HG03575 (cell line): ENCODE data around the gene ARHGEF25.
"Not testable (repeated sequence)": the region's sequence is repeated elsewhere in the genome, so short reads cannot be mapped to it uniquely, and the experiment has no call there.

Experiments used
- ATAC-seq: cut with Tn5 transposase; IDR thresholded peaks from one replicate; pipeline ENCODE4 v1.9.1; 2021; ENCODE audit not compliant: unreplicated experiment, insufficient number of reproducible peaks, low FRiP score; ENCODE audit errors: extremely low read depth

ARHGEF25 gene

GRCh38 chr12:57658890-57659289 is 47.7 kb downstream of the ARHGEF25 start:
- ATAC-seq: no peak

GRCh38 chr12:57661376-57661775 is 50.1 kb downstream of the ARHGEF25 start:
- ATAC-seq: no peak

DNA sequence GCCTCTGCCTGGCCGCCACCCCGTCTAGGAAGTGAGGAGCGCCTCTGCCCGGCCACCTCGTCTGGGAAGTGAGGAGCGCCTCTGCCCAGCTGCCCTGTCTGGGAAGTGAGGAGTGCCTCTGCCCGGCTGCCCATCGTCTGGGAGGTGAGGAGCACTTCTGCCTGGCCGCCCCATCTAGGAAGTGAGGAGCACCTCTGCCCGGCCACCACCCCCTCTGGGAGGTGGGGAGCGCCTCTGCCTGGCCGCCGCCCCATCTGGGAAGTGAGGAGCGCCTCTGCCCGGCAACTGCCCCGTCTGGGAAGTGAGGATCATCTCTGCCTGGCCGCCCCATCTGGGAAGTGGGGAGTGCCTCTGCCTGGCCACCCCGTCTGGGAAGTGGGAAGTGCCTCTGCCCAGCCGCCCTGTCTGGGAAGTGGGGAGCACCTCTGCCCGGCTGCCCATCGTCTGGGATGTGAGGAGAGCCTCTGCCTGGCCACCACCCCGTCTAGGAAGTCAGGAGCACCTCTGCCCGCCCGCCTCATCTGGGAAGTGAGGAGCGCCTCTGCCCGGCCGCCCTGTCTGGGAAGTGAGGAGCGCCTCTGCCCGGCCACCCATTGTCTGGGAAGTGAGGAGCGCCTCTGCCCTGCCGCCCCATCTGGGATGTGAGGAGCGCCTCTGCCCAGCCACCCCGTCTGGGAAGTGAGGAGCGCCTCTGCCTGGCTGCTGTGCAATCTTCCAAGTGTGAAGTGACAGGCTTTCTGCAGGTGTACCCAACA is 54.0 kb downstream of the ARHGEF25 start:
- ATAC-seq: not testable (repeated sequence)
